RCC 7860 (cell line): ENCODE results near the gene TFDP1.
"Not testable (repeated sequence)": the region's sequence is repeated elsewhere in the genome, so short reads cannot be mapped to it uniquely, and the experiment has no call there.

ENCODE experiments used
- DNase-seq: peaks from one replicate; pipeline ENCODE4 v3.0.0-alpha.2; 2015; ENCODE audit warnings: low spot score
- FAIRE-seq: peaks from 2 replicates; lab custom pipeline; 2012; peaks lifted over from hg19 to GRCh38; lab: Jason Lieb, UNC

TFDP1 gene

DNA sequence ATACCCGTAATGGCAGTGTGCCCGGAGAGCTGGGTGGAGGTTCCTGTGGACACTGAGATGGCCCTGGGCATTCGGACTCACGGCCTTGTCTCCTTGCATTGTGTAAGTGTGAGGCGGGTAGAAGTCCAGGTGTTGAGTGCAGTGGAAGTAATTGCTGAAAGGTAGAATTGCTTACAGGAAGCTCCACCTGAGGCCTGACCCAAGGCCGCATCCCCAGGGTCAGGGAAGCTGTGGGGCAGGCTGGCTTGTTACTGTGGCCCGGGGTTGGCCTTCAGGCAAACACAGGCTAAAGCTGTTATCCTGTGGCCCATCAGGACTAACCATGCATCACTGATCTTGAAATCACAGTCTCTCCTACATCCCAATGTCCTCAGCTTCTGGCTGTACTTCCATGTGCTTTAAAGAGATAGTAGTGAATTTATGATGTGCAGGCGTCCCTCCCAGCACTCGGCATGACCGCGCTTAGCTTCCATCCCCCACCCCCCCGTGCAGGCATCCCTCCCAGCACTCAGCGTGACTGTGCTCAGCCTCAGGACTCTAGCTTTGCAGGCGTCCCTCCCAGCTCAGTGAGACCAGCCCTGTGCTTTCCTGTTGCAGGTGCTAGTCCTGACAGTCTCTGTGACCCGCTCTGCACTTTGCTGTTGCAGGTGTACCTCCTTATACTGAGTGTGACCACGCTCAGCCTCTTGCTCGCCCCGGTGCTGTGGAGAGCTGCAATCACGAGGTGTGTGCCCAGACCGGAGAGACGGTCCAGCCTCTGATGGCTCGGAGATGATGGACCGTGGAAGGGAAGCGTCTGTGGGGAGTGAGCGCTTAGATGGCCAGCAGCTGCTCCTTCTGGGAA, 35.6 kb upstream of the TFDP1 start:
- DNase-seq = no peak
- no peak for FAIRE-seq

- FAIRE-seq (no peak), DNase-seq (no peak)
Observed at GRCh38 chr13:113550453-113550852, 34.1 kb upstream of the TFDP1 start.

DNA sequence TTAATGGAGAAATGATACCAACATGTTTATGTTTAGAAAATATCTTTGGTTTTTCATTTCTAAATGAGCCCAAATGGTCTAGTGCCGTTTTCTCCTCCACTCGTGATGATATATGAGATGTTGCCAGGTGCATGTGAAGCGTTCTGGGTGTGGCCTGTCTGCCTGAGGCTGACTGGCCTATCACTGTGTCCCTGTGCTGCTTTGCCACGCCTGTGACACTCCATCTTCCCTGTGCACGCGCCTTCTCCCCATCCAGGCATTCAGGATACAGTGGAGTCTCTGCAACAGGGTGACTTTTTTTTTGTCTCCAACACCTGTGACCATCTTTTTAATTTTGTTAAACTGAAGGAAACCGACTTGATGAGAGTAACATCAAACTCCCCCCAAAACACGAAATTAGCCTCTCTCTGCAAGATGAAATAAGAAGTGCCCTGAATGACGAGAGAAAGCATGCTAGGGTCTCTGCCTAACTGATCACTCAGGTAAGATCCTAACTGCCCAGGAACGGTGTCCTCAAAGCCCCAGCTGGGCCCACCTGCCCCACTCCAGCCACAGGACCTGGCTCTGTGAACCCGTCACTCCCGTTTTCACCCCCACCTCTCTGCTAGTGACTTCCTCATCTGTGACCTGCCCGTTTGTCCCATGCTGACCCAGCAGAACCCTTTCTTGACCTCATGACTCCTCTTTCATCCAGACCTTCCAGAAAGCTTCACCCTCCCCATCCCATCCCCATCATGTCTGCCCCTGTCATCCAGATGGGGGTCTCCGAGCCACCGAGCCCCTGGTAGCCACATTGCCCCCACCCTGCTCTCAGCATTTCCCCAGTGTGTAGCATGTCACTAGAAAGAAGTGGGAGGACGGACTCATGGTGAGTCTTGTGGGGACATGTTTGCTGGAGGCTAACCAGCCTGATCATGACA, 33.2 kb upstream of the TFDP1 start:
- FAIRE-seq (no peak), DNase-seq (no peak)

DNA sequence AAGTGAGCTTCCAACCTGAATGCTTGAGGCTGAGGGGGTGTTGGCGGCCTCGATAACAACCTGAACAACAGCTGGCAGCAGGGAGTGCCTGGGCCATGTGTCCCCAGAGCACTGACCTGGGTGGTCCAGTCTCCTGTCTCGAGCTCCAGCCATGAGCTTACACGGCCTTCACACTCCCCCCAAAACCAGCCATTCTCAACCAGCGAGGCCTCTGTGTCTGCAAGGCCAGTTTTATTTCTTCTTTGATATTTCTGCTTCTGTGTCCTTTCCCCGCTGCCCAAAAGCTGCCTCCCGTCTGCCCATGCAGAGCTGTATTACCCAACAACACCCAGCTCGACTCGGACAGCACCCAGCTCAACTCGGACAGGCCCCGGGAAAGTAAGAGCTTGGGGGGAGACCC, 32.5 kb upstream of the TFDP1 start:
- DNase-seq (no peak), FAIRE-seq (no peak)

DNA sequence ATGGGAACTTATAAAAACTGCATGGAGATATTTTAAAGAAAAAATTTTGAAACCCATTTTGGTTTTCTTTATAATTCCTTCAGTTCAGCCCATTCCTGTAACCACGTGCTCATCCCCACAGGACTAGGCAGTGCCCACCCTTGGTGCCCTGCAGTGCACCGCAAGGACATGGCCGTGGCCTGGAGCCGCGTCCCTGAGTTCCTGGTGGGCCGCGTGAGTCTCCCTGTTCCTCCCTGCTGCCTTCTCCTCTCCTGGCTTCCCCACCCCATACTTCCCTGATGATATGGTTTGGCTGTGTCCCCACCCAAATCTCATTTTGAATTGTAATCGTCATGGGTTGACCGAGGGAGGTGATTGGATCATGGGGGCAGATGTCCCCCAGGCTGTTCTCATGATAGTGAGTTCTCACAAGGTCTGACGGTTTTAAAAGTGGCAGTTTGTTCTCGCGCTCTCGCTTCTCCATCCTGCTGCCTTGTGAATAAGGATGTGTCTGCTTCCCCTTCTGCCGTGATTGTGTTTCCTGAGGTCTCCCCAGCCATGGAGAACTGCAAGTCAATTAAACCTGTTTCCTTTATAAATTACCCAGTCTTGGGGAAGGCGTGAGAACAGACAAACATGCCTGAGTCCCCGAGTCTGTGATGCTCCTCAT, 31.6 kb upstream of the TFDP1 start:
- no peak for FAIRE-seq
- no peak for DNase-seq

DNA sequence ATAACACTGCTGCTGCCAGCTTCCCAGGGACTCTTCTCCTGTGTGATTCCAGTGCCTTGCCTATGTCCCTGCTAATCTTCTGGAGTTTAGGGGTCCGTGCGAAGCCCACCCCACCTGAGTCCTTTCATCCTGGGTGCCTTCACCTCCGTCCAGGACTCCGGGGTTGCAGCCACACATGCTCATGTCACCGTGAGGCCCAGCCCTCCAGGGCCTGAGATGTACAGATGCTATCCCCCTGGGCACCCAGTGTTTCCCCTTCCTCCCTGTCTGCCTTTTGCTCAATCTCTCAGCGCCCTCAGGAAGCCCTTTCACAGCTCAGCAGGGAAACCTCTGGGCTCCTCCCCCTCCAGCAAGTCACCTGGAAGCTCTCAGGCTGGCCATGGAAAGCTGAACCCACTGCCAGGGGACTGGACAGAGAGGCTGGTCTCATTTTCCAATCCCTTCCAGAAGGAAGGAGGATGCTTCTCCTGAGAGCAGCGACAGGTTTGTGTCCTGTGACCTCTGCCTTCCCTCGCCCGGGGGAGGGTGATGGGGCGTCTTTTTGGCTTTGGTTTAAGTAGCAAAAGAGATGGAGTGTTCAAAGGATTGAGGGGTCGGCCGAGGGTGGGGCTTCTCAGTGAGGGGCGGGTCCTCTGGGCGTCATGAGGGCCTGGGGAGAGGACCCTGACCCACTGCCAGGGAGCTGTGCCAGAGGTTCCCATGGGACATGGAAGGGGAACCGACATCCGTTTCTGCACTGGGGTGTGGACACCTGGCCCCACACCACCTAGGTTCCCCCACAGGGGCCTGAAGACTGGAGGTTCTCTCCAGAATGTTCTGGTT, 30.8 kb upstream of the TFDP1 start:
- DNase-seq (no peak), FAIRE-seq (no peak)

GRCh38 chr13:113554333-113554700, 30.2 kb upstream of the TFDP1 start:
- DNase-seq = no peak
- FAIRE-seq = no peak

DNA sequence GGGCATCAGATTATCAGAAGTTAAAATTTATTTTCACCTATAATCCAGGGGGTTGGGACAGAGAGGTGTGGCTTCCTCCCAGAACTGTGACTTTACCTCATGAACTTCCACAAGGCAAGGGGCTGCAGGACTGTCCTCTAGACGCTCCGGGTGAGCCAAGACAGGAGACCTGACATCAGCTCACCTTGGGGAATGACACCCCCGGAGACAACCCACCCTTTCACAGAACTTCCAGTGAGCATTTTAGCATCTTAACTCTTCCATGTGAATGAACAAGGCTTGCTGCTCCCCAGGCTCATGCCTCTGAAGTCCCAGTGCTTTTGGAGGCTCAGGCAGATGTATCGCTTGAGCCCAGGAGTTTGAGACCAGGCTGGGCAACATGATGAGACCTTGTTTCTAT, 29.4 kb upstream of the TFDP1 start:
- FAIRE-seq = no peak

DNA sequence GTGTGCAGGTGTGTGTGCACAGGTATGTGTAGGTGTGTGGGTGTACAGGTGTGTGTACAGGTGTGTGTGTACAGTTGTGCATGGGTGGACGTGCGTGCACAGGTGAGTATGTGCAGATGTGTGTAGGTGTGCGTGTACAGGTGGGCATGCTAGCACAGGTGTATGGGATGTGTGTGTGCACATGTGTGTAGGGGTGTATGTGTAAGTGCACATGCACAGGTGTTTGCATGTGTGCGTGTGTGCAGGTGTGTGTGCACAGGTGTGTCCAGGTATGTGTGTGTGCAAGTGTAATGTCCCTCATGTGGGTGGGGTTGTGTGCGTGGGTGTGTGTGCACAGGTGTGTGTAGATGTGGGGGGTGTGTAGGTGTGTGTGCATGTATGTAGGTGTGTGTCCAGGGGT, 27.5 kb upstream of the TFDP1 start:
- DNase-seq (no peak), FAIRE-seq (no peak)

More for the DNA sequence above, 29.4 kb upstream of the TFDP1 start:
- DNase-seq = no peak

GRCh38 chr13:113558461-113558860, 26.1 kb upstream of the TFDP1 start:
- no peak for DNase-seq

DNA sequence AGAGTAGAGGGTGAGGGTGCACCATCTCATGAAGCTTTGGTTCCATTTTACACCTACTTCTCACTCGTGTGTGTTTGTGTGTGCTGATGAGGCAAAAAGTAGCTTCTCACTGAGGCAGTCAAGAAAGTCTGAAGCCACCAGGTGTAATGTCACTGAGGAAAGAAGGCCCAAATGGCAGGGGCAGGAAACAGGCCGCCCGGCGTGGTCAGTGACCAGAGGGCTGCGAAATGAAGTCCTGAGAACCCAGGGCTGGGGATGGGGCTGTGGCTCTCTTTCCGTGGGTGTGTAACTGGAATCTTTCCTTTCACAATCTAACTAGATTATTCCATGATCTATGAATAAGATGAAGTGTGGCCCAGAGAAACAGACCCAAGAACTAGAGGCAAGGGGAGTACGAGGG, 25.5 kb upstream of the TFDP1 start:
- DNase-seq (no peak), FAIRE-seq (no peak)

More at GRCh38 chr13:113558461-113558860, 26.1 kb upstream of the TFDP1 start:
- no peak for FAIRE-seq

DNA sequence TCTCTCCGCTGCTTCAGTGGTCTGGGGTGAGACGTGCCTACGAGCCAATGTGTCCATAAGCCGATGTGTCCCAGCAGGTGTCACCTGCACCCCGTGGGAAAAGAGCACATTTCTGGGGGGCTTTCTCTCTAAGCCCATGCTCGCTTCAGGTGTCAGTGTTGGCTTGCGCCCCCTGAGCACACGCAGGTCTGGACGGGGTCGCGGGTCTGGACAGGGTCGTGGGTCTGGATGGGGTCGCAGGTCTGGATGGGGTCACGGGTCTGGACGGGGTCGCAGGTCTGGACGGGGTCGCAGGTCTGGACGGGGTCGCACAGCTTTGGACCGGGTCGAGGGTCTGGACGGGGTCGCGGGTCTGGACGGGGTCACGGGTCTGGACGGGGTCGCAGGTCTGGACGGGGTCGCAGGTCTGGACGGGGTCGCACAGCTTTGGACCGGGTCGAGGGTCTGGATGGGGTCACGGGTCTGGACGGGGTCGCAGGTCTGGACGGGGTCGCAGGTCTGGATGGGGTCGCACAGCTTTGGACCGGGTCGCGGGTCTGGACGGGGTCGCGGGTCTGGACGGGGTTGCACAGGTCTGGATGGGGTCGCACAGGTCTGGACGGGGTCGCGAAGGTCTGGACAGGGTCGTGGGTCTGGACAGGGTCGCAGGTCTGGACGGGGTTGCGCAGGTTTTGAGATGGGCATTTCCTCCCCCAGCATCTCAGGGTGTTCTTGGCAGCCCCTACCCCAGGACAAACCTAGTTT, 24.5 kb upstream of the TFDP1 start:
- FAIRE-seq (no peak), DNase-seq (no peak)

- FAIRE-seq = no peak
Observed at GRCh38 chr13:113560645-113561416, 23.7 kb upstream of the TFDP1 start.

DNA sequence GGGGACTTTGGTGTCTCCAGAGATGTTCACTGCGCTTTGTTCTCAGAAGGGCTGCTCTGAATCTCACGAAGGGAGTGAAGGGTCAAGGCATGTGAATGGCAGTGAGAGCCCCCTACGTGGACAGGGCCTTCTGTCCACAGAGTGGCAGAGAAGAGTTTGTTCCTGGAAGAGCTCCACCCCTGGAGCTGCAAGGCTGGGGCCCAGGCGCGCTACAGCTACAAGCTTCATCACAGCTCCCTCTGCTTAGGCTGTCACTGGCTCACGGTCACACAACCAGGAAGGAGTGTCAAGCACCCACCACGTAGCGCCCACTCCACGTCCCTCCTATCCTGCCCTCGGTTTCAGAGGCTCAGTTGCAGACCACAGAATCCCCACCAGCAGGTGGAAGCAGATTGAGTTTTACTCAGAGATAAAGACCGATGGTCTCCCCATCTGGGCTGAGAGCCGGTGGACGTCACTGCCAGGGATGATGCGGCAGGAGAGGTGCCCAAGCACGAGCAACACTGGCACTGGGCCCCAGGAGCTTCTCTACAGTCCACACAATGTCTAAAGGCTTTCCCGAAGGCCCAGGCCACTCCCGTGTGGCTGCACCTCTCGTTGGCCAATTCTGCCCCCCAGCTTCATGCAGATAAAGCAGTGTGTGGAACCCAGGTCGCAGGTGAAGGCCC, 23.0 kb upstream of the TFDP1 start:
- DNase-seq (no peak), FAIRE-seq (no peak)

More at GRCh38 chr13:113560645-113561416, 23.7 kb upstream of the TFDP1 start:
- DNase-seq = no peak

DNA sequence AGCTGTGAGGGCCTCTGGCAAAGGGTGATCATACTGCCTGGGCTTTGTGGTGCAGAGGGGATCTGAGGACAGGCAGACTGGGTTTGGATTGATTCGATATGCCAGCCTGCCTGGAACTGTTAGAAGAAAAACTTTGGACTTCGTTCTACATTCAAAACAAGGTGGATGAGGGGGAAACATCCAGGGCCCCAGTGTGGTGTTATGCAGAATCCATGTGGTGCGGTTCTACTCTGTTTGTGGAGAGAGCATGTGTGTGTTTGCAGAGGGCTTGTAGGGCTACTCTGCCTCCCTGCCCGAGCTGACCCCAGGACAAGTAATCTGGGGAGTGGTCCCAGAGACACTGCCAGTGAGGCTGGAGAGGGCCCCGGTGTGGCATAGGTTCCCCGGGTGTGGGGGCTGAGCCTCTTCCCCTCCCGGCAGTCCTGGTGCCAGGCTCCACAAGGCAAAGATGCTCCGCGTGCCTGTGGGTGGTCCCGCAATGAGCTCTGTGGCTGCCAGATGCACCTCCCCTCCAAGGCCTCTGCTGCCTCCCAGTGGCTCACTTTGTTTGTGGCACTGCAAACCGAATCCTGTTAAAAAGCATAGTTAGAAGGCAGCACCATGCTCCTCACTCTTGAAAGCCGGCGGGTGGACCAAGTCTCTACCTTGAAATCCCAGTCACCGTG, 22.3 kb upstream of the TFDP1 start:
- FAIRE-seq = no peak
- no peak for DNase-seq

DNA sequence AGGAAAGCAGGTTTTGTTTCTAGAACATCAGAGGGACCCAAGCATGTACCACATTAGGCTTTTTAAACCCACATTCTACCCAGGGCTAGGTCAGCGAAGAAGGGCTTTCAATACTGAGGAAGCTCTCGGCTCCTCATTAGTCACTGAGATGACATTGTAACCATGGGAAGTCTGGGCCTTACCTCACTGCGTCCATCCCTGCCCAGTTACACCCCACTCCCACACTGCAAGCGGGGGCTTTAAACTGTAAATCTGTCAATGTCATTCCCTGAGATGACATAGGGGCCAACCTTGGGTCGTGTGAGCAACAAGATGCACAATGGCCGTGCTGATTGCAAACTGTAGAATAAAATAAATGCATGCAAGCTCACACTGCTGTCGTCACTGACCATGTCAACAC, 21.7 kb upstream of the TFDP1 start:
- no peak for FAIRE-seq
- DNase-seq = no peak

DNA sequence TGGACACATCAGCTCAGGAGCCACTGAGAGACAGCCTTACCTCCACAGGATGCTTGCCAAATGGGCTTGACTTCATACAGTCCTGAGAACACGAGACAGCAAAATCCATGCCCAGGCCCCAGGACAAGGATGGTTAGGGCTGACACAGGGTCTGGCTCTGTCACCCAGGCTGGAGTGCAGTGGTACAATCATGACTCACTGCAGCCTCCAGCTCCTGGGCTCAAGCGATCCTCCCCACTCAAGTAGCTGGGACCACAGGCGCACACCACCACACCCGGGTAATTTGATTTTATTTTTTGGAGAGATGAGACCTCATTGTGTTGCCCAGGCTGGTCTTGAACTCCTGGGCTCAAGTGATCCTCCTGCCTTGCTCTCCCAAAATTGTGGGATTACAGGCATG, 21.0 kb upstream of the TFDP1 start:
- FAIRE-seq, DNase-seq: not testable (repeated sequence)
